HG03521 (cell line): ENCODE data around the gene TREX2.

Source experiments
- ATAC-seq: cut with Tn5 transposase; IDR thresholded peaks from one replicate; pipeline ENCODE4 v1.9.1; 2021; ENCODE audit warnings: mild to moderate bottlenecking, moderate library complexity; ENCODE audit not compliant: unreplicated experiment

TREX2 gene

GRCh38 chrX:153476666-153477363 is 31.0 kb upstream of the TREX2 start:
- ATAC-seq: no peak

DNA sequence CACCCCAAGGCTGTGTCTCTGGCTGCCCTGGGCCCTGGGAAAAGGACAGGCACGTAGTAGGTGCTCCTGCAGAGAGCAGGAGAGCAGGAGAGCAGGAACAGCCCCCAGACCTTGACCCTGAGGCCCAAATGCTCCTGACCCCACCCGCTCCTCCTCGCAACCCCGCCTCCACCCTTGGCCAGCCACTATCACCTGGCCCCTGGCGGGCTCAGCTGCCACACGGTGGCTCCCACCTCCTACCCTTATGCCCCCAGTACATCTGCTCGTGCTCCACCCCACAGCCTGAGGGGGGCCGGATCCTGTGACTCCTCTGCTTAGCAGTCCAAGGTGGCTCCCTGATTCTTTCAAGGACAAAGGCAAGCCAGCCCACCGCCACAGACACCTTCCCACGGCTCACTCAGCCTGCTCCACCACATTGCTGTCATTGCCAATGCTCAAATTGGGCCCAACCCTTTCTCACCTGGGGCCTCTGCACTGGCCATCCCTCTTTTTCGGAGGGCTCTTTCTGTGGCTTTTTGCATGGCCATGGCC is 30.0 kb upstream of the TREX2 start:
- no peak for ATAC-seq

GRCh38 chrX:153475271-153475670 is 29.4 kb upstream of the TREX2 start:
- no peak for ATAC-seq

DNA sequence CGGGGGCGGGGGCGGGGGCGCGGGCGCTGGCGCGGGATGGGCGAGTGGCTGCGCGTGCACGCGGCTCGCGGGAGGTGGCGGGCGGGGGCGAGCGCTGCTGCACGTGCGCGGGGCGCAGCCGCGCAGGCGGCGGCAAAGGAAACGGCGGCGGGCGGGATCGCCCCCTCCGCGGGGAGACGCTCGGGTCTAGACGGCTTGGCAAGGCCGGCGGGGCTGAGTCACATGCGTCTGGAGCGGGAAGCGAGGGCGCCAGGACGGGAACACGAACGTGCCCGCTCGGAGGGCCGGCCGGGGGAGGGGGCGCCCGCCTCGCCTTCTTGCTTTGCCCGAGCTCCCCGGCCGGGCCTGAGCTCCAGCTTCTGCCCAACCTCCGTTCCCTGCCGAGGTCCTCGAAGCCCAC is 28.9 kb upstream of the TREX2 start:
- ATAC-seq: no peak

DNA sequence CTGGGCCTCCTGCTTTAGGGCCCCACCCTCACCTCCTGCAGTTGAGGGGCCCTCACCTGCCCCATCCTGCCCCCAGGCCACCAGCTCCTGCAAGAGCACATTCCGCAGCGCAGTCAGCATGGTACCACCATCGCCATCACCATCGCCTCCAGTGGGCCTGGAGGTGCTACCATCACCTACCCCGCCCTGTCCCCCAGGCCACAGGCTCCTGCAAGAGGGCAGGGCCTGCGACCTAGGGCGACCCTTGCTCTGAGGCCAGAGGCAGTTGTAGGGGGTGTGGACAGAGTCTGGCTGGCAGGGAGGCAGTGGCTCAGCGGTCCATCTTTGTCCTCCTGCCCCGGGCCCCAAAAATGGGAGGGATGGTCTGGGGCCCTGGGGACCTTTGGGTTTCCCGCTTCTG is 28.4 kb upstream of the TREX2 start:
- ATAC-seq: no peak

DNA sequence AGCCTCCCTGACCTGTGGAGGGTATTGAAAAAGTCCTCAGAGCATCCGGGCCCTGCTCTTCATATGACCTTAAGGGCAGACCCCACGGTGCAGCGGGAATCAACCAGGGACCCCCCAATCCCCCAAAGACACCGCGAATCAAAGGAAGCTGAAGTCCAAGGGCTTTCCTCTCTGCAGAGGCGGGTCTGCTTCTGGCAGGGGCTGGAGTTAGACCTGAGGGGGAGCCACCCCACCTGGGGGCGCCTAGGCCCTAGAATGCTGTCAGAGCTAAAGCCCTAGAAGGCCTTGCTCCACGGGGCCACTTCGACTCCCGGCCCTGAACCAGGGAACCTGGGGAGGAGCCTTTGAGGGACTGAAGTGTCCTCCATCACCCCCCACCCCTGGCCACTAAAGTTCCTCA is 27.3 kb upstream of the TREX2 start:
- no peak for ATAC-seq

- no peak for ATAC-seq
These were observed 25.9 kb upstream of the TREX2 start for GRCh38 chrX:153471663-153472280.

- peak; percentile 77 for ATAC-seq
These were observed 24.8 kb upstream of the TREX2 start, which contains the start of gene HAUS7 for GRCh38 chrX:153470411-153471363. Gene HAUS7 (minus strand): TSS chrX:153470576. CDS start chrX:153470557, 19 bp downstream.

GRCh38 chrX:153469811-153470410 is 24.1 kb upstream of the TREX2 start:
- ATAC-seq: peak; percentile 29

DNA sequence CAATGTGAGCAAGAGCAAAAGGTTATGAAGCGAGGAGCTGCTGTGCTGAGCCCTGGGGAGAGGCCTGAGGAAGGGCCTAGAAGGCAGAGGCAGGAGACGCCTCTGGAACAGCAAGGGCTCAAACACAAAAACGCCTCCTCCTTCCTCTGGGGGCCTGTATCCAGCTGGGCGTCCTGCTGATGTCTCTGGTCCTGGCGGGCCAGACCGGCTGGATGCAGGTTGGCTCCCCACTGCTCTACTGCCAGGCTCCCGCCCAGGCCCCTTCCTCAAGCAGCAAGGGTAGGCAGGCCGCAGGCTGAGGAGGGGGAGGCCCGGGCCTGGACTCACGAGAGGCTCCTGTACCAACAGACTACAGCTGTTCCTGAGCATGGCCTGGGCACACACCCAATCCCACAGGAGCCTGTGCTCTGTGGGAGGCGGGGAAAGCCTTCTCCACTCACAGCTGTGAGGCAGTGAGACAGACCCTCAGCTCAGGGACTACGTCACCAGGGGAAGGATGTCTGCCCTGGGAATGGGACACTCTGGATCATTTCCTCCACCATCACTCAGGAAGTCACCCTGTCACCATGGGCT is 22.2 kb upstream of the TREX2 start:
- no peak for ATAC-seq

DNA sequence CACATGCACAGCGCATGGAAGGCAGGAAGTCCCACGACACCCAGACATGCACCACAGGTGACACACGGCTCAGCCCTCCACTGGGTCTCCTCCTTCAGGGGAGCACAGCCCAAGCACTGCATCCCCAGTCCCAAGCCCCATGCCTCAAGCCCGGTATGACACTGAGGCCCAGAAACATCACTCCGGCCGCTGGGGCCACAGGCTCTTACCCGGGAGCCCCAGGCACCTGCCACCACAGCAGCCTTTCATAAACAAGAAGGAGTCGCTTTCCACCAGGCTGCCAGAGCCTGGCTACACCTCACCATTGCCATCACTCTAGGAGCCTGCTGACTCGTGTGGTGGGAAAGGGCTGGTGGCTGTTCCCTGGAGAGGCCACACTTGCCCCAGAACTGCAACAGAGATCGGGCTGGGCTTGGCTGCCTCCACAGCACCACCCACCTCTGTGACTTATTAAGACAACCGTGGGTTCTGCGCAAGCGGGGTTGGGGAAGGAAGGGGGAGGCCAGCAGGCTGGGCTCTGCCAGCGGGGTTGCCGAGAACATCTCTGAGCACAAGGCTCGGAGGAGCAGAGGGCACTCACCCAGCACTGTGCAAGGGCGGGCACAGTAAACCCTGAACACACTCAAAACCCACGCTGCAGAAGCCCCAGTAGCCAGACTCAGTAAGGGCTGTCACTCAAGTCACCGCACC is 20.0 kb upstream of the TREX2 start:
- no peak for ATAC-seq

- ATAC-seq: no peak
These were observed 18.3 kb upstream of the TREX2 start for GRCh38 chrX:153464116-153464515.

GRCh38 chrX:153463556-153463955 is 17.7 kb upstream of the TREX2 start:
- ATAC-seq: no peak

GRCh38 chrX:153463031-153463430 is 17.2 kb upstream of the TREX2 start:
- no peak for ATAC-seq

- no peak for ATAC-seq
These were observed 16.4 kb upstream of the TREX2 start for GRCh38 chrX:153462291-153462690.

- no peak for ATAC-seq
These were observed 15.0 kb upstream of the TREX2 start for GRCh38 chrX:153460826-153461225.

DNA sequence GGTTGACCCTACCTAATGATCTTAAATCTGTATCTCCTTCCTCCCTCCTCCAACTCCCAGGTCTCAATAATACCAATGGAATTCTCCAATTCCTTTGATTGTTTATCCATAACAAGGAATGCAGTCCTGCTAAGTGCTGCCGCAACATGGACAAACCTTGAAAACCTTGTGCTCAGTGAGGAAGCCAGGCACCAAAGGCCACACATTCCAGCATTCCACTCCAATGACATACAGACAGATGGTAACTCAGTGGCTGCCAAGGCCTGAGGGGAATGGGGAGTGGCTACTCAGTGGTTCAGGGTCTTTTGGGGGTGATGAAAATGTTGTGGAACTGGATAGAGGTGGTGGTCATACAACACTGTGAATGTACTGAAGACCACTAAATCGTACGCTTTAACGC is 14.1 kb upstream of the TREX2 start:
- ATAC-seq: no peak

DNA sequence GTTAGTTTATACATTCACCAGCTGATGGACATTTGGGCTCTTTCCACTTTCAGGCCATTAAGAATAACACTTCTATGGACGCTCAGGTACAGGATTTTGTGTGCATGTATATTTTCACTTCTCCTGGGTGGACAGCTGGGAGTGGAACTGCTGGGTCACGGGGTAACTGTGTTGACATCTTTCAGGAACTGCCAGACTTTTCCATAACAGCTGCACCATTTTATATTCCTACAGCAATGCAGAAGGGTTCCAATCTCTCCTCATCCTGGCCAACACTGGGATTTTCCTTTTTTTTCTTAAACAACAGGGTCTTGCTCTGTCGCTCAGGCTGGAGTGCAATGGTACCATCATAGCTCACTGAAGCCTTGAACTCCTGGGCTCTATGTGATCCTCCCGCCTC is 12.6 kb upstream of the TREX2 start:
- ATAC-seq: no peak

DNA sequence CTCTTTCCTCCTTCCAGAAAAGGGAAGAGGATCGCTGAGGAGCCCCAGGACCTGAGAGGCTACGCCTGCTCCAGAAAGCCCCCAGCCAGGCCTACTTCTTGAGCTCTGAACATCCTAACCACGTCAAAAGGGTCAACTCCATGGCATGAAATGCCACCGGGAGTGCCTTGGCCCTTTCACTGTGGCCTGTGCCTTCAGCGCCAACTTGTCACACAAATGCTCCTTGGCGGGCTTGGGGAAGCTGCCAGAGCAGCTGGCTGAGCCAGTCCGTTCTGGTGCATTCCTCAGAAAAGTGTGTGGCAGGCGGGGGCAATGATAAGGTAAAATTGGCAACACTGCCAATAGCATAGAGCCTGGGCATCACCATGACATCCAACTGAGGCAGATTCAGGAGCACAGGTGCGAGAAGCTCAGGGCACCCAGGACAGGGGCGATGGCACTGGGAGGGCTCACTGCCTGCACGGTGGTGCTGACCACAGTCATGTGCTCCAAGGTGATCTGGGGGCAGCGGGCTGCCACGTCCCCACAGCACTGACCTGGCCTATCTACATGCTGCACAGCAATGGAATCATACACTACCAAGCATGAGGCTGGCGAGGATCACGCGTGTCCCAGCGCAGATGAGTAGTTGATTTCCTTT is 12.1 kb upstream of the TREX2 start:
- ATAC-seq: no peak
